Right renal pelvis (tissue), 4 donors: Measurements from ENCODE around the gene NINJ1. TPM values are rescaled to one million over a fixed set of nuclear protein-coding genes. Genes with fewer than 3 reads are reported as not detected.

ENCODE experiments used
- DNase-seq, 4 donors: peaks; one replicate each; pipeline ENCODE4 v3.0.0-alpha.2; 2013; ENCODE audit warnings: low read depth in 4 of 4, low spot score in 3 of 4, missing footprints in 1 of 4
- polyA plus RNA-seq, 4 donors: library from polyadenylated mRNA; unstranded; fragments of 120-200 nt; gene quantifications; one replicate each; pipeline ENCODE4 v1.2.1, GENCODE V29; 2013; ENCODE audit not compliant: insufficient read length in 4 of 4

Gene NINJ1
- polyA plus RNA-seq, 4 donors: 43.9 to 57.7 (median 44.8) TPM

DNA sequence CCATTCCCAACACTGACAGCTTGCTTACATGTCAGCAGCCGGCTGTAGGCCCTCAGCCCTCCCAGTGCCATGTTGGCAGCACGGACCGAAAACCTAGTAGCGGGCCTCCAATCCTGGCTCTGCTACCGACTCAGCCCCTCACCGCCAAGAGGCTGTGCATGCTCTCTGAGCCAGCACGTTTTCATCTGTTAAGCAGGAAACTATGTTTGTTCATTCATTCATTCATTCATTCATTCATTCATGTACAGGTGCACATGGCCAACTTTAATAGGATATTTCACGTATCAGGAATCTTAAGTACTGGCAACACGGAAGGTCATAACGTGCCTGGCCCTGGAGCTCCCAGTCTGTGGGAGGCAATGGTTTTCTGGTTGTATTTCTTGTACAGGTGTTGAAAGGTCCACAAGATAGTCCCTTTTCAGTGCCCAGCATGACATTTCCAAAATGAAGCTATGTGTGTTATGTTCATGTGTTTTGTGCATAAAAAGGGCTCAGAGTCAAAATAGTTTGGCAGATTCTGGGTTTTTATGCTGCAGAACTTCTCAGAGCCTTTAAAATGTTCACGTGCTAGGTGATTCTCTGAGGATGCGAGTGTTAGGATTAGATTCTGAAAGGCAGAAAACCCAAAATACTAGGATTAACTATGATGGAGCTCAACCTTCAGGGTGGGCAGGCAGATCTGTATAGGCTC, 57.8 kb downstream of the NINJ1 start:
- DNase-seq: no peak

DNA sequence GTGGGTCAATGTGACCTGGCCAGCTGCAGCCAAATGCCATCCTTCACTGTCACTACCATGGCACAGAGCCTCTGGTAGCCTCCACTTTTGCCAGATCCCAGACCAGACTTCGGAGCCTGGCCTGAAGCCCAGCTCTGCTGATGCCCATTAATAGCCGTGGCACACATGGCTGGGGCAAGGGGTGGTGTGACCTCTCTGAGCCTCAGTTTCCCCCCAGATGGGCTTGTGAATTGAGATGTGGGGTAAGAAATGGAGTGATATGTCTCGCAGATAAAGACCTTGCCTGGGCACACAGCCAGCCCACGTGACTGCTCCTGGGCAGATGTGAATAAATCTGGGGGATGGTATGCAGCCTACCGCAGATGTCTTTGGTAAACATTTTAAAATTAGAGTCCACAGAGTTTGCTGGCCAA, 61.7 kb downstream of the NINJ1 start:
- no peak for DNase-seq

Other genes with a start within 250 kb of the NINJ1 start
- gene FGD3, start 186.7 kb downstream of the NINJ1 start, polyA plus RNA-seq: 1 to 10 TPM; 5.3 to 8.0 (median 5.4) TPM
- gene SUSD3, start 75.5 kb downstream of the NINJ1 start, polyA plus RNA-seq: 10 to 100 TPM in 1 of 4 donors, 1 to 10 TPM in 3; 7.3 to 12.0 (median 8.5) TPM
- gene CARD19, start 38.0 kb downstream of the NINJ1 start, polyA plus RNA-seq: 10 to 100 TPM; 16.5 to 34.7 (median 18.7) TPM
- gene WNK2, start 49.9 kb upstream of the NINJ1 start, polyA plus RNA-seq: 10 to 100 TPM; 13.2 to 23.8 (median 19.6) TPM